Measurements from ENCODE around the gene ARHGEF10L. TPM values are rescaled to one million over a fixed set of nuclear protein-coding genes. Genes with fewer than 3 reads are reported as not detected.

ARHGEF10L gene
- total RNA-seq, 5 donors from 2014 or later (not counting 1 experiment from before 2014, with no cell fraction given): 0.12 to 0.30 (median 0.22) TPM; not detected in 2

GRCh38 chr1:17545356-17545755 lies 5.9 kb downstream of the ARHGEF10L start:
- Mint-ChIP-seq H3K27ac (no peak overlapping the region), H3K4me3 (no peak overlapping the region), H3K27me3 (peaks cover 37 to 46% of the 10 kb centered on the region in 2 donors), H3K36me3 (no peaks in the 10 kb centered on the region), H3K9me3 (no peaks in the 10 kb centered on the region), H3K4me1 (peaks cover 0 to 5% (median 0%) of the 10 kb centered on the region in 3 donors)
- WGBS (ENCODE audit: insufficient coverage): 67% methylated on average over 2 of the region's 2 CpGs
- DNase-seq (no peak), ATAC-seq (replicated peaks in 1 of 4) (no peak)
- CTCF ChIA-PET: no interaction called here
- Histone ChIP-seq H3K36me3 (ENCODE audit: control insufficient read depth in 2 of 2, extremely low read depth in 1 of 2, insufficient read depth in 1 of 2, low read length in 1 of 2) (no peaks in the 10 kb centered on the region), H3K27me3 (replicated peaks in 1 of 2; ENCODE audit: control insufficient read depth in 2 of 2, extremely low read depth in 1 of 2, insufficient read depth in 2 of 2, low read length in 1 of 2) (peaks cover 6 to 28% of the 10 kb centered on the region in 2 experiments), H3K9me3 (no peaks in the 10 kb centered on the region), H3K27ac (ENCODE audit: low read length) (no peak overlapping the region), H3K4me3 (ENCODE audit: control insufficient read depth in 1 of 2, extremely low read depth in 1 of 2, low read length in 1 of 2) (no peak overlapping the region), H3K4me1 (ENCODE audit: control insufficient read depth in 1 of 2, extremely low read depth in 1 of 2, insufficient read depth in 2 of 2, low read length in 2 of 2) (peaks cover 0 to under 1% of the 10 kb centered on the region in 2 experiments)
- POLR2A ChIA-PET: no interaction called here

- WGBS (ENCODE audit: insufficient coverage): no CpG with 5 or more reads among the region's 8 CpGs
- no peaks in the 10 kb centered on the region for H3K9me3 Mint-ChIP-seq
- ATAC-seq (replicated peaks in 1 of 4): no peak
- ChIA-PET CTCF (no interaction called here), POLR2A (no interaction called here)
- Histone ChIP-seq H3K27me3 (replicated peaks in 1 of 2; ENCODE audit: control insufficient read depth in 2 of 2, extremely low read depth in 1 of 2, insufficient read depth in 2 of 2, low read length in 1 of 2) (peaks cover 4 to 23% of the 10 kb centered on the region in 2 experiments), H3K4me3 (ENCODE audit: control insufficient read depth in 1 of 2, extremely low read depth in 1 of 2, low read length in 1 of 2) (no peak overlapping the region), H3K9me3 (no peaks in the 10 kb centered on the region), H3K27ac (ENCODE audit: low read length) (no peak overlapping the region), H3K4me1 (ENCODE audit: control insufficient read depth in 1 of 2, extremely low read depth in 1 of 2, insufficient read depth in 2 of 2, low read length in 2 of 2) (no peaks in the 10 kb centered on the region), H3K36me3 (ENCODE audit: control insufficient read depth in 2 of 2, extremely low read depth in 1 of 2, insufficient read depth in 1 of 2, low read length in 1 of 2) (no peaks in the 10 kb centered on the region)
- H3K27ac Mint-ChIP-seq: no peak overlapping the region
- no peaks in the 10 kb centered on the region for H3K36me3 Mint-ChIP-seq
- peaks cover 39 to 42% of the 10 kb centered on the region in 2 donors for H3K27me3 Mint-ChIP-seq
- H3K4me1 Mint-ChIP-seq: no peaks in the 10 kb centered on the region
- H3K4me3 Mint-ChIP-seq: no peak overlapping the region
- no peak for DNase-seq
Measured at GRCh38 chr1:17546946-17547670, 7.6 kb downstream of the ARHGEF10L start.

- Histone ChIP-seq H3K9me3 (no peaks in the 10 kb centered on the region), H3K36me3 (ENCODE audit: control insufficient read depth in 2 of 2, extremely low read depth in 1 of 2, insufficient read depth in 1 of 2, low read length in 1 of 2) (no peaks in the 10 kb centered on the region), H3K27ac (ENCODE audit: low read length) (no peak overlapping the region), H3K4me3 (ENCODE audit: control insufficient read depth in 1 of 2, extremely low read depth in 1 of 2, low read length in 1 of 2) (no peak overlapping the region), H3K4me1 (ENCODE audit: control insufficient read depth in 1 of 2, extremely low read depth in 1 of 2, insufficient read depth in 2 of 2, low read length in 2 of 2) (no peaks in the 10 kb centered on the region), H3K27me3 (replicated peaks in 1 of 2; ENCODE audit: control insufficient read depth in 2 of 2, extremely low read depth in 1 of 2, insufficient read depth in 2 of 2, low read length in 1 of 2) (peaks cover 4 to 25% of the 10 kb centered on the region in 2 experiments)
- H3K9me3 Mint-ChIP-seq: no peaks in the 10 kb centered on the region
- no peaks in the 10 kb centered on the region for H3K36me3 Mint-ChIP-seq
- ChIA-PET POLR2A (no interaction called here), CTCF (no interaction called here)
- H3K27ac Mint-ChIP-seq: no peak overlapping the region
- peaks cover 42 to 44% of the 10 kb centered on the region in 2 donors for H3K27me3 Mint-ChIP-seq
- WGBS (ENCODE audit: insufficient coverage): 40% methylated on average over 1 of the region's 3 CpGs
- ATAC-seq (replicated peaks in 1 of 4) (no peak), DNase-seq (no peak)
- H3K4me1 Mint-ChIP-seq: no peaks in the 10 kb centered on the region
- no peak overlapping the region for H3K4me3 Mint-ChIP-seq
Measured at GRCh38 chr1:17549384-17549783, 9.9 kb downstream of the ARHGEF10L start.

GRCh38 chr1:17550729-17551584 lies 11.5 kb downstream of the ARHGEF10L start:
- H3K9me3 ChIP-seq: no peaks in the 10 kb centered on the region
- Mint-ChIP-seq H3K4me3 (no peak overlapping the region), H3K9me3 (no peaks in the 10 kb centered on the region), H3K4me1 (no peaks in the 10 kb centered on the region), H3K27me3 (peaks cover 32 to 35% of the 10 kb centered on the region in 2 donors), H3K36me3 (no peaks in the 10 kb centered on the region), H3K27ac (no peak overlapping the region)
- peak in 1 of 4 experiments; percentile 5 for ATAC-seq (replicated peaks in 1 of 4)
- no peaks in the 10 kb centered on the region for H3K36me3 ChIP-seq (ENCODE audit: control insufficient read depth in 2 of 2, extremely low read depth in 1 of 2, insufficient read depth in 1 of 2, low read length in 1 of 2)
- ChIA-PET POLR2A (no interaction called here), CTCF (no interaction called here)
- no peak overlapping the region for H3K4me3 ChIP-seq (ENCODE audit: control insufficient read depth in 1 of 2, extremely low read depth in 1 of 2, low read length in 1 of 2)
- DNase-seq: no peak
- H3K4me1 ChIP-seq (ENCODE audit: control insufficient read depth in 1 of 2, extremely low read depth in 1 of 2, insufficient read depth in 2 of 2, low read length in 2 of 2): no peaks in the 10 kb centered on the region
- peaks cover 0 to 27% of the 10 kb centered on the region in 2 experiments for H3K27me3 ChIP-seq (replicated peaks in 1 of 2; ENCODE audit: control insufficient read depth in 2 of 2, extremely low read depth in 1 of 2, insufficient read depth in 2 of 2, low read length in 1 of 2)
- WGBS (ENCODE audit: insufficient coverage): 80% methylated on average over 9 of the region's 15 CpGs
- H3K27ac ChIP-seq (ENCODE audit: low read length): no peak overlapping the region

GRCh38 chr1:17551755-17552234 lies 12.3 kb downstream of the ARHGEF10L start:
- H3K27ac ChIP-seq (ENCODE audit: low read length): no peak overlapping the region
- Mint-ChIP-seq H3K4me3 (no peak overlapping the region), H3K27me3 (peaks cover 28% of the 10 kb centered on the region in 2 donors), H3K27ac (no peak overlapping the region), H3K36me3 (no peaks in the 10 kb centered on the region), H3K9me3 (no peaks in the 10 kb centered on the region), H3K4me1 (no peaks in the 10 kb centered on the region)
- DNase-seq: no peak
- WGBS (ENCODE audit: insufficient coverage): 51% methylated on average over 8 of the region's 8 CpGs
- POLR2A ChIA-PET: no interaction called here
- CTCF ChIA-PET: no interaction called here
- peaks cover 0 to 26% of the 10 kb centered on the region in 2 experiments for H3K27me3 ChIP-seq (replicated peaks in 1 of 2; ENCODE audit: control insufficient read depth in 2 of 2, extremely low read depth in 1 of 2, insufficient read depth in 2 of 2, low read length in 1 of 2)
- no peaks in the 10 kb centered on the region for H3K9me3 ChIP-seq
- no peak overlapping the region for H3K4me3 ChIP-seq (ENCODE audit: control insufficient read depth in 1 of 2, extremely low read depth in 1 of 2, low read length in 1 of 2)
- no peaks in the 10 kb centered on the region for H3K36me3 ChIP-seq (ENCODE audit: control insufficient read depth in 2 of 2, extremely low read depth in 1 of 2, insufficient read depth in 1 of 2, low read length in 1 of 2)
- no peaks in the 10 kb centered on the region for H3K4me1 ChIP-seq (ENCODE audit: control insufficient read depth in 1 of 2, extremely low read depth in 1 of 2, insufficient read depth in 2 of 2, low read length in 2 of 2)
- ATAC-seq (replicated peaks in 1 of 4): no peak

- Histone ChIP-seq H3K27ac (ENCODE audit: low read length) (no peak overlapping the region), H3K9me3 (no peaks in the 10 kb centered on the region), H3K27me3 (replicated peaks in 1 of 2; ENCODE audit: control insufficient read depth in 2 of 2, extremely low read depth in 1 of 2, insufficient read depth in 2 of 2, low read length in 1 of 2) (peaks cover 0 to 27% of the 10 kb centered on the region in 2 experiments), H3K4me1 (ENCODE audit: control insufficient read depth in 1 of 2, extremely low read depth in 1 of 2, insufficient read depth in 2 of 2, low read length in 2 of 2) (no peaks in the 10 kb centered on the region), H3K4me3 (ENCODE audit: control insufficient read depth in 1 of 2, extremely low read depth in 1 of 2, low read length in 1 of 2) (no peak overlapping the region), H3K36me3 (ENCODE audit: control insufficient read depth in 2 of 2, extremely low read depth in 1 of 2, insufficient read depth in 1 of 2, low read length in 1 of 2) (no peaks in the 10 kb centered on the region)
- Mint-ChIP-seq H3K4me3 (no peak overlapping the region), H3K4me1 (no peaks in the 10 kb centered on the region), H3K27me3 (peaks cover 23 to 25% of the 10 kb centered on the region in 2 donors), H3K27ac (no peak overlapping the region), H3K9me3 (no peaks in the 10 kb centered on the region), H3K36me3 (no peaks in the 10 kb centered on the region)
- ChIA-PET POLR2A (no interaction called here), CTCF (no interaction called here)
- no peak for DNase-seq
- 59% methylated on average over 3 of the region's 8 CpGs for WGBS (ENCODE audit: insufficient coverage)
- no peak for ATAC-seq (replicated peaks in 1 of 4)
Measured at GRCh38 chr1:17553975-17554700, 14.6 kb downstream of the ARHGEF10L start.
